Esophagus (tissue), 2 donors: ENCODE results near the gene FAM53B. TPM values are rescaled to one million over a fixed set of nuclear protein-coding genes. Genes with fewer than 3 reads are reported as not detected.
"Not testable (repeated sequence)": the region's sequence is repeated elsewhere in the genome, so short reads cannot be mapped to it uniquely, and the experiment has no call there.

Source experiments
- H3K27ac ChIP-seq, 2 donors: one replicate each; pipeline ENCODE4 v1.5.1; 2013; ENCODE audit warnings: low read depth in 2 of 2, mild to moderate bottlenecking in 2 of 2, inconsistent platforms in 1 of 2, low read length in 1 of 2, moderate library complexity in 1 of 2
- H3K27me3 ChIP-seq, 2 donors: one replicate each; pipeline ENCODE4 v1.6.1; 2013; ENCODE audit warnings: low read length in 2 of 2, control low read depth in 1 of 2, mild to moderate bottlenecking in 1 of 2; ENCODE audit not compliant: insufficient read depth in 2 of 2, control insufficient read depth in 1 of 2
- H3K36me3 ChIP-seq, 2 donors: one replicate each; pipeline ENCODE4 v1.6.1; 2013; ENCODE audit warnings: low read length in 1 of 2; ENCODE audit not compliant: control insufficient read depth in 2 of 2, insufficient read depth in 2 of 2
- H3K4me1 ChIP-seq, 2 donors: one replicate each; pipeline ENCODE4 v1.6.1; 2013; ENCODE audit warnings: low read length in 1 of 2; ENCODE audit not compliant: control insufficient read depth in 2 of 2, insufficient read depth in 2 of 2
- H3K4me3 ChIP-seq, 2 donors: one replicate each; pipeline ENCODE4 v1.5.1; 2013; ENCODE audit warnings: low read length in 2 of 2, mild to moderate bottlenecking in 2 of 2, low read depth in 1 of 2, moderate library complexity in 1 of 2
- H3K9me3 ChIP-seq, 2 donors: one replicate each; pipeline ENCODE4 v1.6.1; 2013; ENCODE audit warnings: mild to moderate bottlenecking in 2 of 2, low read depth in 1 of 2, low read length in 1 of 2, moderate library complexity in 1 of 2; ENCODE audit not compliant: control insufficient read depth in 2 of 2, insufficient read depth in 1 of 2
- WGBS, 2 donors: extraction: QIAGEN DNeasy Blood & Tissue Kit; methylation state at CpG; one replicate each; pipeline ENCODE4 v1.1.7; 2013; 5-methylcytosine and 5-hydroxymethylcytosine counted together
- polyA plus RNA-seq, 2 donors: library from polyadenylated mRNA; stranded (reverse); fragments of 200-250 nt; gene quantifications; one replicate each; pipeline ENCODE4 v1.2.3, GENCODE V29; 2013
- donor health status: healthy with polysubstance abuse.
- donor health status: Bipolar disorder and iron deficiency.

The FAM53B gene
- polyA plus RNA-seq, 2 donors = 9.0 to 16.8 TPM

DNA sequence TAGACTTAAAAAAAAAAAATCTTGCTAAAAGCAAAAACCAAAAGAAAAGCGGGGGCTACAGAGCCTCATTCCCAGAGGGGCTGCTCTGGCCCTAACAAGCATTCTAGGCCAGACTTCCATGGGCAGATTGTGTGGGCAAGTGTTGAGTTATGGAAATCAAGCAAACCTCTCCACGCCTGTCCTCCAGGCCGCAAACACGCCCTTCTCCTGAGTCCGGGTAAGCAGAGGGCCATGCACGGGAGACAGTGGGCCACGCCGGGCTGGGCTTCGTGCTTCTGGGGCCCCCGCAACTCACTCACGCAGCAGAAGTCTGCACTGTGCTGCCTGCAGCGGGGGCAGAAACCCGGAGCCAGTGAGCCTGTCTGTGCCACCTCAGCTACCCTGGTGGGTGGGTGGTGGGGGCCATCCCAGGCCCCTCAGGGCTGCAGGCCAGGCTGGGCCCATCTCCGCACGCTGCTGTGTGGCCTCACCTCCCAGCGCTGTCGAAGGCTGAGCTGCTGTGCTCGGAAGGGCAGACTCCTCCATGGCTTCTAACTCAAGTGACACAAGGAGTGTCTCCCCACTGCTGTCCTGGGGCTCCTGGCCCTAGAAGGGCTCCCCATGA, 125.6 kb downstream of the FAM53B start:
- Histone ChIP-seq H3K27me3 (no peaks in the 10 kb centered on the region), H3K4me1 (peaks cover 11 to 38% of the 10 kb centered on the region in 2 donors), H3K4me3 (no peak overlapping the region), H3K27ac (peak overlapping the region; percentile 45 to 65), H3K36me3 (peaks cover 0 to 26% of the 10 kb centered on the region in 2 donors), H3K9me3 (no peaks in the 10 kb centered on the region)
- WGBS, 2 donors = 69 to 75% methylated on average over 18 of the region's 18 CpGs

DNA sequence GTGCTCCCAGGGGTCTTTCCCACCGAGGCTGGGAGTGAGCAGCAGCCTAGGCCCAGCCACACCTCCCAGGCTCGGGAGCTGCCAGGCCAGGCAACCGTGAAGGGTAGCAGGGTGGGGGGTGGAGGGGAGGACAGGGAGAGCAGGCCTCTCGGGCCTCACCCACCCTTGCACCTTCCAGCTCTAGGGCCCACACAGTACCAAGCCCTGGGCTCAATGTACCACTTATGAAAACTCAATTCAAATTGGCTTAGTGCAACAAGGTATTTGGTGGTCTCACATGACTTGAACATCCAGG, 127.4 kb downstream of the FAM53B start:
- Histone ChIP-seq H3K9me3 (no peaks in the 10 kb centered on the region), H3K36me3 (peaks cover 0 to 15% of the 10 kb centered on the region in 2 donors), H3K27me3 (no peaks in the 10 kb centered on the region), H3K27ac (no peak overlapping the region), H3K4me3 (no peak overlapping the region), H3K4me1 (peaks cover 8 to 39% of the 10 kb centered on the region in 2 donors)
- WGBS, 2 donors = 67 to 77% methylated on average over 4 of the region's 4 CpGs

- Histone ChIP-seq H3K27ac (no peak overlapping the region), H3K4me1 (peaks cover 7 to 35% of the 10 kb centered on the region in 2 donors), H3K4me3 (no peak overlapping the region), H3K27me3 (no peaks in the 10 kb centered on the region), H3K9me3 (no peaks in the 10 kb centered on the region), H3K36me3 (peaks cover 0 to 15% of the 10 kb centered on the region in 2 donors)
- 88 to 89% methylated on average over 30 of the region's 30 CpGs for WGBS, 2 donors
Observed at GRCh38 chr10:124616040-124616835, 127.9 kb downstream of the FAM53B start.

- no peak overlapping the region for H3K27ac ChIP-seq
- peaks cover 0 to 15% of the 10 kb centered on the region in 2 donors for H3K36me3 ChIP-seq
- 95 to 96% methylated on average over 31 to 34 of the region's 34 CpGs for whole genome bisulfite sequencing, 2 donors
- H3K9me3 ChIP-seq = no peaks in the 10 kb centered on the region
- H3K27me3 ChIP-seq = no peaks in the 10 kb centered on the region
- H3K4me3 ChIP-seq = no peak overlapping the region
- peaks cover 2 to 26% of the 10 kb centered on the region in 2 donors for H3K4me1 ChIP-seq
Observed at GRCh38 chr10:124615259-124615658, 128.9 kb downstream of the FAM53B start.

DNA sequence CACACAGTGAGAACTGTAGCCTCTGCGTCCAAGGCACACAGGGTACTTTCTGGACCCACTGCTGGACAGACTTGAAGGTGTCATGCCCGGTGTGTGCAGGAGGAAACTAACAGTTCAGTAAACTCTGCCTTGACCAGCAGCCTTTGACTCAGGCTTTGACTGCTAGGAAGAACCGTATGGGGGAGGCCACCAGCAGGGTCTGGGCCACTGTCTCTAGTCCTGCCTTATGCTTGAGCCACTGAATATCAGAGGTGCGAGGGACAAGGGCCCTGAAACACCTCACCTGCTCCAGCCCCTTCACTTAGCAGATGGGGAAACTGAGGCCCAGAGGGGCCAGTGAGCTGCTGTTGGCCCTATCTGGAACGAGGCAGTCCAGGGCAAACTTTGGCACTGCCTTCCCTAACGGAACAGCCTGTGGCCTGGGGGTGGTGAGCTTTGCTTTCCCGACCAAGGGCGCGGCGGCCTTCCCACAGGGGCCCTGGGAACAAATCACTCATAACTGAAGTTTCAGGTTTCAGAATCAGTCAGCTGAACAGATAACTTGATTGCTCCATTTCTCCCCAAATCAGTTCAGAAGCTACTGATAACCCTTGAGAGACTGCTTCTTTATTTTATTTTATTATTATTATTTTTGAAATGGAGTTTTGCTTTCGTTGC, 130.0 kb downstream of the FAM53B start:
- WGBS, 2 donors = 64 to 71% methylated on average over 11 of the region's 11 CpGs
- H3K4me3 ChIP-seq = no peak overlapping the region
- H3K27ac ChIP-seq = no peak overlapping the region
- H3K9me3 ChIP-seq = no peaks in the 10 kb centered on the region
- H3K27me3 ChIP-seq = no peaks in the 10 kb centered on the region
- peaks cover 0 to 18% of the 10 kb centered on the region in 2 donors for H3K4me1 ChIP-seq
- H3K36me3 ChIP-seq = peaks cover 0 to 15% of the 10 kb centered on the region in 2 donors

- Histone ChIP-seq H3K4me1 (peaks cover 0 to 12% of the 10 kb centered on the region in 2 donors), H3K4me3 (no peak overlapping the region), H3K36me3 (peaks cover 0 to 13% of the 10 kb centered on the region in 2 donors), H3K27me3 (no peaks in the 10 kb centered on the region), H3K27ac (peak overlapping the region in 1 of 2 donors; percentile 53), H3K9me3 (no peaks in the 10 kb centered on the region)
- 49% methylated on average over 16 to 18 of the region's 18 CpGs for WGBS, 2 donors
Observed at GRCh38 chr10:124612611-124613498, 131.3 kb downstream of the FAM53B start.

- WGBS, 2 donors = 64 to 70% methylated on average over 11 of the region's 11 CpGs
- no peaks in the 10 kb centered on the region for H3K9me3 ChIP-seq
- no peaks in the 10 kb centered on the region for H3K27me3 ChIP-seq
- H3K4me1 ChIP-seq = peaks cover 0 to 14% of the 10 kb centered on the region in 2 donors
- no peak overlapping the region for H3K4me3 ChIP-seq
- no peak overlapping the region for H3K27ac ChIP-seq
- H3K36me3 ChIP-seq = peaks cover 0 to 4% of the 10 kb centered on the region in 2 donors
Observed at GRCh38 chr10:124611738-124612137, 132.4 kb downstream of the FAM53B start.

DNA sequence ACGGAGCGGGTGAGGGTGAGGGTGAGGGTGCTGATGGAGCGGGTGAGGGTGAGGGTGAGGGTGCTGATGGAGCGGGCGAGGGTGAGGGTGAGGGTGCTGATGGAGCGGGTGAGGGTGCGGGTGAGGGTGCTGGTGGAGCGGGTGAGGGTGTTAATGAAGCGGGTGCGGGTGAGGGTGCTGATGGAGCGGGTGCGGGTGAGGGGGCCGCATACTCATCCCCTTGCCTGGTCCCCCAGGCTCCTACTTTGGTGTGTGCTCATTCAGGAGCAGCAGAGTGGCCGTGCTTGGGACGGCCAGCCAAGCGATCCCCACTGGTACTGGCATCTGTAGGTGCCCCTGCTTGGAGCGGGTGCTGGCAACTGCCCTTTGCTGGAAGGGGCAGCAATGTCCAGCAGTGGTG, 133.3 kb downstream of the FAM53B start:
- not testable (repeated sequence) for H3K36me3 ChIP-seq, H3K4me3 ChIP-seq, H3K27me3 ChIP-seq, H3K9me3 ChIP-seq, H3K27ac ChIP-seq
- H3K4me1 ChIP-seq = peaks cover 0 to 14% of the 10 kb centered on the region in 2 donors
- 93 to 96% methylated on average over 14 to 17 of the region's 17 CpGs for WGBS, 2 donors

GRCh38 chr10:124610186-124610585, 134.0 kb downstream of the FAM53B start:
- H3K36me3 ChIP-seq, H3K27me3 ChIP-seq, H3K4me3 ChIP-seq, H3K9me3 ChIP-seq, H3K27ac ChIP-seq: not testable (repeated sequence)
- 96 to 97% methylated on average over 16 to 19 of the region's 19 CpGs for WGBS, 2 donors
- peaks cover 0 to 14% of the 10 kb centered on the region in 2 donors for H3K4me1 ChIP-seq
